GM23248 (cell line): Measurements from ENCODE around the gene WDCP. TPM values are rescaled to one million over a fixed set of nuclear protein-coding genes. Genes with fewer than 3 reads are reported as not detected.

Experiments used
- DNase-seq: peaks from one replicate; pipeline ENCODE4 v3.0.0-alpha.2; 2015
- H2AFZ ChIP-seq: fragments of 200-600 bp; sonication (generic); 2 replicates; pipeline ENCODE4 v1.6.1; 2016; ENCODE audit warnings: antibody characterized with exemption
- H3F3A ChIP-seq: fragments of 200-600 bp; sonication (generic); 2 replicates; pipeline ENCODE4 v1.6.1; 2016; ENCODE audit warnings: mild to moderate bottlenecking, antibody characterized with exemption, mixed run types; ENCODE audit not compliant: insufficient read depth
- H3K27ac ChIP-seq: fragments of 200-600 bp; sonication (generic); 2 replicates; pipeline ENCODE4 v1.5.1; 2016; ENCODE audit warnings: mild to moderate bottlenecking
- H3K27me3 ChIP-seq: fragments of 200-600 bp; sonication (generic); replicated peaks from 2 replicates; pipeline ENCODE4 v1.6.1; 2016; ENCODE audit warnings: mild to moderate bottlenecking; ENCODE audit not compliant: insufficient read depth
- H3K36me3 ChIP-seq: fragments of 200-600 bp; sonication (generic); 2 replicates; pipeline ENCODE4 v1.6.1; 2016; ENCODE audit warnings: low read depth, mild to moderate bottlenecking
- H3K4me1 ChIP-seq: fragments of 200-600 bp; sonication (generic); 2 replicates; pipeline ENCODE4 v1.6.1; 2016; ENCODE audit warnings: mild to moderate bottlenecking; ENCODE audit not compliant: insufficient read depth
- H3K4me2 ChIP-seq: fragments of 200-600 bp; sonication (generic); one replicate; pipeline ENCODE4 v1.6.1; 2016; ENCODE audit warnings: mild to moderate bottlenecking; ENCODE audit not compliant: unreplicated experiment
- H3K4me3 ChIP-seq: fragments of 200-600 bp; sonication (generic); 2 replicates; pipeline ENCODE4 v1.5.1; 2016; ENCODE audit warnings: mild to moderate bottlenecking
- H3K79me2 ChIP-seq: fragments of 200-600 bp; sonication (generic); 2 replicates; pipeline ENCODE4 v1.6.1; 2016; ENCODE audit warnings: mild to moderate bottlenecking; ENCODE audit not compliant: insufficient read depth
- H3K9ac ChIP-seq: fragments of 200-600 bp; sonication (generic); 2 replicates; pipeline ENCODE4 v1.6.1; 2016; ENCODE audit warnings: mild to moderate bottlenecking
- H3K9me2 ChIP-seq: fragments of 200-600 bp; sonication (generic); 2 replicates; pipeline ENCODE4 v1.6.1; 2016; ENCODE audit warnings: mixed run types, mild to moderate bottlenecking, moderate library complexity; ENCODE audit not compliant: insufficient read depth
- H3K9me3 ChIP-seq: fragments of 200-600 bp; sonication (generic); one replicate; pipeline ENCODE4 v1.6.1; 2017; ENCODE audit warnings: low read depth
- H4K20me1 ChIP-seq: fragments of 200-600 bp; sonication (generic); 2 replicates; pipeline ENCODE4 v1.6.0; 2016; ENCODE audit not compliant: insufficient read depth
- EZH2 ChIP-seq: fragments of 200-600 bp; sonication (generic); IDR thresholded peaks from 2 replicates; pipeline ENCODE4 v1.6.1; 2018; ENCODE audit warnings: antibody characterized with exemption, mild to moderate bottlenecking; ENCODE audit not compliant: insufficient read depth, poor library complexity, severe bottlenecking
- EZH2phosphoT487 ChIP-seq: fragments of 200-600 bp; sonication (generic); IDR thresholded peaks from 2 replicates; pipeline ENCODE4 v1.6.1; 2018; ENCODE audit warnings: antibody characterized with exemption, moderate library complexity, mild to moderate bottlenecking, low read depth; ENCODE audit not compliant: insufficient read depth
- WGBS, 2 experiments: methylation state at CpG; one replicate each; pipeline ENCODE4 v1.1.6; 2015 to 2017; ENCODE audit warnings: low lambda C conversion rate in 2 of 2, low coverage in 1 of 2; ENCODE audit errors: missing lambda C conversion rate in 2 of 2; 5-methylcytosine and 5-hydroxymethylcytosine counted together
- in situ Hi-C: fragments of 300-500 bp; cut with MboI; formaldehyde crosslinking; loops from 2 replicates; pipeline ENCODE4 v1.15.0; 2020
- polyA plus RNA-seq: library from polyadenylated mRNA; unstranded; fragments of >200 nt; fragmentation: Nextera tagmentation; extraction: Ambion mirVana; gene quantifications from 2 replicates; pipeline ENCODE4 v1.2.1, GENCODE V29; 2016
- total RNA-seq: library from RNA; depleted of rRNA; stranded (reverse); fragments of >200 nt; shearing (Covaris generic); gene quantifications from 2 replicates; pipeline ENCODE4 v1.2.3, GENCODE V29; 2014

Gene WDCP
- total and polyA plus RNA-seq, 2 experiments from 2014 or later, result 4.2 to 7.6 TPM

- H3K79me2 ChIP-seq, result no peaks in the 10 kb centered on the region
- H3F3A ChIP-seq, result no peaks in the 10 kb centered on the region; the same call in 1 of the 2 replicates
- no peak overlapping the region for H3K27ac ChIP-seq
- no peaks in the 10 kb centered on the region for H3K27me3 ChIP-seq
- H3K9me3 ChIP-seq, result no peaks in the 10 kb centered on the region
- no peaks in the 10 kb centered on the region for H3K9me2 ChIP-seq
- H3K4me3 ChIP-seq, result no peak overlapping the region
- H2AFZ ChIP-seq, result no peak overlapping the region
- WGBS, 2 experiments, result 85 to 89% methylated on average over 6 of the region's 6 CpGs
- H3K4me1 ChIP-seq, result no peaks in the 10 kb centered on the region
- no peak overlapping the region for H3K9ac ChIP-seq
- no peak overlapping the region for H3K4me2 ChIP-seq
- H3K36me3 ChIP-seq, result no peaks in the 10 kb centered on the region
- no peaks in the 10 kb centered on the region for H4K20me1 ChIP-seq
- DNase-seq, result no peak
- in situ Hi-C loops, result no loop called here
- TF ChIP-seq EZH2phosphoT487 (no peak), EZH2 (no peak)
Measured at GRCh38 chr2:24055750-24056149, 8.6 kb upstream of the WDCP start.

- DNase-seq, result no peak
- Histone ChIP-seq H3K9ac (no peak overlapping the region), H3K9me3 (no peaks in the 10 kb centered on the region), H3F3A (peaks cover 3% of the 10 kb centered on the region; the same call in 1 of the 2 replicates), H3K9me2 (no peaks in the 10 kb centered on the region), H3K4me3 (no peak overlapping the region), H3K27me3 (no peaks in the 10 kb centered on the region), H3K27ac (no peak overlapping the region), H3K36me3 (no peaks in the 10 kb centered on the region), H2AFZ (no peak overlapping the region), H3K4me1 (no peaks in the 10 kb centered on the region), H3K4me2 (no peak overlapping the region), H3K79me2 (no peaks in the 10 kb centered on the region), H4K20me1 (no peaks in the 10 kb centered on the region)
- WGBS, 2 experiments, result 73 to 78% methylated on average over 8 of the region's 8 CpGs
- in situ Hi-C loops, result no loop called here
- TF ChIP-seq EZH2, result no peak
Measured at GRCh38 chr2:24054366-24055010, 7.3 kb upstream of the WDCP start.

- no peak overlapping the region for H2AFZ ChIP-seq
- H3K27me3 ChIP-seq, result no peaks in the 10 kb centered on the region
- H3K27ac ChIP-seq, result no peak overlapping the region
- H3K9ac ChIP-seq, result no peak overlapping the region
- no peak for DNase-seq
- H3F3A ChIP-seq, result peaks cover 3% of the 10 kb centered on the region; the same call in 1 of the 2 replicates
- no peaks in the 10 kb centered on the region for H3K9me3 ChIP-seq
- H3K4me3 ChIP-seq, result no peak overlapping the region
- TF ChIP-seq EZH2phosphoT487 (no peak), EZH2 (no peak)
- no peak overlapping the region for H3K4me2 ChIP-seq
- H3K36me3 ChIP-seq, result no peaks in the 10 kb centered on the region
- H4K20me1 ChIP-seq, result no peaks in the 10 kb centered on the region
- no peaks in the 10 kb centered on the region for H3K9me2 ChIP-seq
- H3K79me2 ChIP-seq, result no peaks in the 10 kb centered on the region
- in situ Hi-C loops, result no loop called here
- 93 to 94% methylated on average over 1 of the region's 1 CpG for WGBS, 2 experiments
- 0 out of 2 replicates have a peak, but pooled peaks cover 5% of the 10 kb centered on the region for H3K4me1 ChIP-seq
Measured at GRCh38 chr2:24052951-24053350, 5.8 kb upstream of the WDCP start.

- Histone ChIP-seq H3K27ac (no peak overlapping the region), H3K9me3 (no peaks in the 10 kb centered on the region), H3K36me3 (no peaks in the 10 kb centered on the region), H3K4me2 (no peak overlapping the region), H3K9ac (no peak overlapping the region), H3K79me2 (no peaks in the 10 kb centered on the region), H3F3A (peaks cover 5% of the 10 kb centered on the region), H2AFZ (no peak overlapping the region), H3K27me3 (no peaks in the 10 kb centered on the region), H3K4me3 (no peak overlapping the region), H3K4me1 (0 out of 2 replicates have a peak, but pooled peaks cover 5% of the 10 kb centered on the region), H3K9me2 (no peaks in the 10 kb centered on the region), H4K20me1 (no peaks in the 10 kb centered on the region)
- 61 to 66% methylated on average over 8 of the region's 8 CpGs for WGBS, 2 experiments
- no peak for TF ChIP-seq EZH2
- TF ChIP-seq EZH2phosphoT487, result no peak
- in situ Hi-C loops, result no loop called here
- DNase-seq, result no peak
Measured at GRCh38 chr2:24051833-24052232, 4.6 kb upstream of the WDCP start.
